ENCODE data around the gene BMX. TPM values are rescaled to one million over a fixed set of nuclear protein-coding genes. Genes with fewer than 3 reads are reported as not detected.

The BMX gene
- total RNA-seq, 2 donors from 2014 or later, result 0.52 TPM; not detected in 1

DNA sequence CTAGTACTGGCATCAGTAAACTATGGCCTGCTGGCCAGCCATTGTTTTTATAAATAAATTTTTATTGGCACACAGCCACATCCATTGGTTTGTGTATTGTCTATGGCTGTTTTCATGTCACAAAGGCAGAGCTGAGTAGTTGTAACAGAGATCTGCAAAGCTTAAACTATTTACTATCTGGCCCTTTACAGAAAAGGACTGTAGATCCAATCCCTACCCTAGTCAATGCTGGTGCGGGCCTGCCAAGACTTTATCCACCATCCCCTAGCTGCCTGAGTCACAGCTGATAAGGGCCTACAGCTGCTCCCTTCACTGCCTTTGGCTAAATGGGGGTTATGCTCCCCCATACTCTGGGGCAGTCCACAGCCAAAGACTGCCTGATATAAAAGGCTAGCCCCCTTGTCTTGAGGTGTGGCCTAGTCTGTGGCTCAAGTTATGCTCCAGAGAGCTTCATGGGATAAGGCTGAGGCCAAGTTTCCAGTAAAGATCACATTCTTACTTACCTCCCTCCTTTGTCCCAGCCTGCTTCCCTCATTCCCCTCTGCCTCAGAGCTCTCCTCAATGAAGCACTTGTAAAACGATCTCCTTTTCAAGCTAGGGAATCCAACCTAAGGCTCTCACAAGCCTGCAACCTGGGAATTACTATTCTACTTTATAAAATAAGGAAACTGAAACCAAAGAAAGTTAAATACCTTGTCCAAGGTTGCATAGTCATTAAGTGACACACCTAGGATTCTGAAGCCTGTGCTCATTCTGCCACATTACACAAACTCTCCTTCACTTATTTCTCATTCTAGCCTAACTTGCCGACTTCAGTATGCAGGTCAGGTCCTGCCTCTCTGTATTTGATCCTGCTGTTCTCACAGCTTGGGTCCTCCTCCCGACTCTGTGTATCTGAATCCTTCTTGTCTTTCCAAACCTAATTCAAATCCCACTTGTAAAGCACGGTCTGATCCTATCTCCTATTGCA lies 79.5 kb downstream of the BMX start:
- DNase-seq, result peak; percentile 13 to 61 (median 31)
- TF ChIP-seq, protein P1, sequence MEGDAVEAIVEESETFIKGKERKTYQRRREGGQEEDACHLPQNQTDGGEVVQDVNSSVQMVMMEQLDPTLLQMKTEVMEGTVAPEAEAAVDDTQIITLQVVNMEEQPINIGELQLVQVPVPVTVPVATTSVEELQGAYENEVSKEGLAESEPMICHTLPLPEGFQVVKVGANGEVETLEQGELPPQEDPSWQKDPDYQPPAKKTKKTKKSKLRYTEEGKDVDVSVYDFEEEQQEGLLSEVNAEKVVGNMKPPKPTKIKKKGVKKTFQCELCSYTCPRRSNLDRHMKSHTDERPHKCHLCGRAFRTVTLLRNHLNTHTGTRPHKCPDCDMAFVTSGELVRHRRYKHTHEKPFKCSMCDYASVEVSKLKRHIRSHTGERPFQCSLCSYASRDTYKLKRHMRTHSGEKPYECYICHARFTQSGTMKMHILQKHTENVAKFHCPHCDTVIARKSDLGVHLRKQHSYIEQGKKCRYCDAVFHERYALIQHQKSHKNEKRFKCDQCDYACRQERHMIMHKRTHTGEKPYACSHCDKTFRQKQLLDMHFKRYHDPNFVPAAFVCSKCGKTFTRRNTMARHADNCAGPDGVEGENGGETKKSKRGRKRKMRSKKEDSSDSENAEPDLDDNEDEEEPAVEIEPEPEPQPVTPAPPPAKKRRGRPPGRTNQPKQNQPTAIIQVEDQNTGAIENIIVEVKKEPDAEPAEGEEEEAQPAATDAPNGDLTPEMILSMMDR (IDR thresholded peaks at IDR 0.05), result no peak
- TF ChIP-seq POLR2A (IDR thresholded peaks at IDR 0.05), result no peak
- H3K27me3 ChIP-seq, result no peaks in the 10 kb centered on the region
- H3K9me3 ChIP-seq, result no peaks in the 10 kb centered on the region
- H3K4me3 ChIP-seq, result no peak overlapping the region
- 54 to 63% methylated on average over 5 of the region's 5 CpGs for WGBS, 2 donors
- peak overlapping the region in 3 of 4 donors; percentile 28 to 48 (median 44) for H3K27ac ChIP-seq
- no peaks in the 10 kb centered on the region for H3K36me3 ChIP-seq (replicated peaks in 1 of 2; ENCODE audit: insufficient read depth in 1 of 2, low read depth in 2 of 2)
- intact Hi-C loops (cut with DNase I), result no loop called here
- peak; percentile 65 for ATAC-seq
- no peaks in the 10 kb centered on the region for H3K4me1 ChIP-seq

DNA sequence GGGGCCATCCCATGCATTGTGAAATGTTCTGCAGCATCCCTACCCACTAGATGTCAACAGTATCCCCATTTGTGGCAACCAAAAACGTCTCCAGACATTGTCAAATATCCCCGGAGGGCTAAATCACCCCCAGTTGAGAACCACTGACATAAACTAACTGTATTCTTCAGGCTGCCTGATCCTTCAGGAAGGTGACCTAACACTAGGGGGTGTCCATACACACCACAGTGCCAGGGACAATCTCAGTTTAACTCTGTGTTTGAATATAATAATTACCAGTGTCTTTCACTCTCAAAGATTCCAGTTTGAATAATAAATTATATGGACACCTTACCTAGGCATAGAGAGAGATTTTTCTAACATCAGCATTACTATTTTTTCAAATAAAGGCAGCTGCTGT lies 93.8 kb downstream of the BMX start:
- ATAC-seq (no peak), DNase-seq (no peak)
- no peak overlapping the region for H3K4me3 ChIP-seq
- no peaks in the 10 kb centered on the region for H3K36me3 ChIP-seq (replicated peaks in 1 of 2; ENCODE audit: insufficient read depth in 1 of 2, low read depth in 2 of 2)
- no peak overlapping the region for H3K27ac ChIP-seq
- no peaks in the 10 kb centered on the region for H3K4me1 ChIP-seq
- intact Hi-C loops (cut with DNase I), result no loop called here
- WGBS, 2 donors, result 18 to 34% methylated on average over 2 of the region's 2 CpGs
- no peaks in the 10 kb centered on the region for H3K27me3 ChIP-seq
- no peak for TF ChIP-seq POLR2A (IDR thresholded peaks at IDR 0.05)
- TF ChIP-seq, protein P1 (IDR thresholded peaks at IDR 0.05), result no peak
- no peaks in the 10 kb centered on the region for H3K9me3 ChIP-seq

DNA sequence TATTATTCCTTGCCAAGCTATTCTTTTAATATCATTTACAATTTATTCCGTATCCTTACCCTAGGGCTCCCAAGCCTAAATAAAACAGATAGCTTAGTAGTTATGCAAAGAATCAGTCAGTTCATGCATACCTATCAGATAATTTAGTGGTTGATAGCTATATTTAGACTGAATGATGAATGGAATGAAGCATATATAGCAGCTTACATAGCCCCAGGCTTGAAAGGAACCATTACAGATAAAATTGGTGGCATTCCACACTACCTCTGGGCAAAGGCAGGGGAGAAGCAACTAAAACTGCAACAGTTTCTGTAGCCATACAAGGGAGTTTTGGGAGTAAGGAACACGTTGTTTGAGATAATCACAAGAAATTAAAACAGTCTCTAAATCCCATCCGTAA lies 97.4 kb downstream of the BMX start:
- ATAC-seq, result no peak
- 68 to 83% methylated on average over 3 of the region's 3 CpGs for WGBS, 2 donors

DNA sequence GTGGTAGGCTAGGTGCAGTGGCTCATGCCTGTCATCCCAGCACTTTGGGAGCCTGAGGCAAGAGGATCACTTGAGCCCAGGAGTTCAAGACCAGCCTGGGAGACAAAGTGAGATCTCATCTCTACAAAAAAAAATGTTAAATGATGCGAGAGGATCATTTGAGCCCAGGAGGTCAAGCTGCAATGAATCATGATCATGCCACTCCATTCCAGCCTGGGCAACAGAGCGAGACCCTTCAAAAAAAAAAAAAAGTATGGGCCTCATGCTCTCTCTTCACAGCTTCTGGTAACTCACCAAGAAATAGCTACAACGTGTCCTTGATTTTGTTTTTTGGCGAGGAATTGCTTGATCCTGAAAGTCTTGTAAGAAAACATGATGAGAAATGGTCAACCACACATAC lies 98.9 kb downstream of the BMX start:
- H3K4me1 ChIP-seq, result no peaks in the 10 kb centered on the region
- intact Hi-C loops (cut with DNase I), result no loop called here
- DNase-seq (no peak), ATAC-seq (no peak)
- no peaks in the 10 kb centered on the region for H3K27me3 ChIP-seq
- no peak overlapping the region for H3K4me3 ChIP-seq
- no peaks in the 10 kb centered on the region for H3K36me3 ChIP-seq (replicated peaks in 1 of 2; ENCODE audit: insufficient read depth in 1 of 2, low read depth in 2 of 2)
- H3K9me3 ChIP-seq, result no peaks in the 10 kb centered on the region
- no peak overlapping the region for H3K27ac ChIP-seq
- 78 to 85% methylated on average over 4 of the region's 4 CpGs for WGBS, 2 donors
- TF ChIP-seq POLR2A (IDR thresholded peaks at IDR 0.05), result no peak
- TF ChIP-seq, protein P1 (IDR thresholded peaks at IDR 0.05), result no peak

More for the DNA sequence above, 97.4 kb downstream of the BMX start:
- no peaks in the 10 kb centered on the region for H3K36me3 ChIP-seq (replicated peaks in 1 of 2; ENCODE audit: insufficient read depth in 1 of 2, low read depth in 2 of 2)
- H3K27me3 ChIP-seq, result no peaks in the 10 kb centered on the region
- H3K4me1 ChIP-seq, result no peaks in the 10 kb centered on the region
- no peak overlapping the region for H3K27ac ChIP-seq
- intact Hi-C loops (cut with DNase I), result no loop called here
- H3K4me3 ChIP-seq, result no peak overlapping the region
- TF ChIP-seq, protein P1 (IDR thresholded peaks at IDR 0.05), result no peak
- no peak for TF ChIP-seq POLR2A (IDR thresholded peaks at IDR 0.05)
- DNase-seq, result no peak
- no peaks in the 10 kb centered on the region for H3K9me3 ChIP-seq

All from body of pancreas (tissue), 4 donors.